Fibroblast of skin of right biceps (primary cell): ENCODE results near the gene OR51B5.
"Not testable (repeated sequence)": the region's sequence is repeated elsewhere in the genome, so short reads cannot be mapped to it uniquely, and the experiment has no call there.

Source experiments
- DNase-seq: peaks from one replicate; pipeline ENCODE4 v3.0.0-alpha.2; 2013

OR51B5 gene

DNA sequence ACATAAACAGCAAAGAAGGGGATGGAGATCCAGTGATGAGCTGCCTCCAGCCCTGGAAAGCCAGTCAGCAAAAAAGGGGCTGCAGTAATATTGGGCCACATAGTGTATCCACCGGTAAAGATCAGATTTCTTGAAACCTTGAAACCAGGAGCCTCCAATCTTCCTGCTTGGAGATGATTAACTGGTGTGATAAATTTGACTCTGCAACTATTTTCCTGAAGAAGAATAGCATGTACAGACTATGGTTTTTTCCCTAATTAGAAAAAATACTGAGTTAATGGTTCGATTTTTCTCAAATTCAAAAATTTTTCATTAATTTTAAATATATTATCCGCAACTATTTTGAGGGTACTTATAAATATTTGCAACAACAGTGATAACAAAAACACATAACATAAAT is 19.1 kb downstream of the OR51B5 start, which contains the start of gene OR51B2:
Gene OR51B2, minus strand, starts transcription at position 101 of the 400 bp plus-strand sequence. Its CDS starts 0 bp downstream, at position 101.
- DNase-seq, result no peak

DNA sequence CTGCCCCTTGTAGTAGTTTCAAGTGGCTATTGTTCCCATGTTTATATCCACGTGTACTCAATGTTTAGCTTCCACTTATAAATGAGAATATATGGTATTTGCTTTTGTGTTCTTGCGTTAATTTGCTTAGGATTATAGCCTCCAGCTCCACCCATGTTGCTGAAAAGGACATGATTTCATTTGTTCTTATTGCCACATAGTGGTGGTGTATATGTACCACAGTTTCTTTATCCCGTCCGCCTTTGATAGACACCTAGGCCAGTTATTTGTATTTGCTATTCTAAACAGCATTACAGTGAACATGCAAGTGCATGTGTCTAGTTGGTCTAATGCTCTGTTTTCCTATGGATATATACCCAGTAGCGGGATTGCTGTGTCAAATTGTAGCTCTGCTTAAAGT is 26.0 kb downstream of the OR51B5 start:
- DNase-seq, result no peak

DNA sequence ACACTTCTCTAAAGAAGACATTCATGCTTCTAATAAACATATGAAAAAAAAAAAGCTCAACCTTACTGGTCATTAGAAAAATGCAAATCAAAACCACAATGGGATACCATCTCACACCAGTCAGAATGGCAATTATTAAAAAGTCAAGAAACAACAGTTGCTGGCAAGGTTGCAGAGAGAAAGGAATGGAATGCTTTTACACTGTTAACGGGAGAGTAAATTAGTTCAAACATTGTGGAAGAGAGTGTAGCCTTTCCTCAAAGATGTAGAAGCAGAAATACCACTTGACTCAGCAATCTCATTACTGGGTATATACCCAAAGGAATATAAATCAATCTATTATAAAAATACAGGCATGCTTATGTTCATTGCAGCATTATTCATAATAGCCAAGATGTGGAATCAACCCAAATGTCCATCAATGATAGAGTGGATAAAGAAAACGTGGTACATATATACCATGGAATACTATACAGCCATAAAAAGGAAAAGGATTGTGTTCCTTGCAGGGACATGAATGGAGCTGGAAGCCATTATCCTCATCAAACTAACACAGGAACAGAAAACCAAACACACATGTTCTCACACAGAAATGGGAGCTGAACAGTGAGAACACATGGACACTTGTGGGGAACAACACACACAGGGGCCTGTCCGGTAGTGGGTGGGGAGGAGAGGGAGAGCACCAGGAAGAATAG is 29.8 kb downstream of the OR51B5 start:
- not testable (repeated sequence) for DNase-seq

DNA sequence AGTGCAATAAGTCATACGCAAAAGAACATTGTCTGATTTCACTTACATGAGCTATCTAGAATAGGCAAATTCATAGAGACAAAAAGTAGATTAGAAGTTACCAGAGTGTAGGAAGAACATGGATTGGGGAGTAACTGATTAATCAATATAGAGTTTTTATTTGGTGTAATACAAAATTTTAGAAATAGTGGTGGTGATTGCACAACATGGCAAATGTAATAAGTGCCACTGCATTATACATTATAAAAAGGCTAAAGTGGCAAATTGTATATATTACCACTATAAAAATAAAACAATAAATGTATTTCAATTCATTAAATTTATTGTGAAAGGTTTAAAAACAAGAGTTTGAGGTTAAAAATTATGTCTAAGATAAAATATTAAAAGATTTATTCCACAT is 32.9 kb downstream of the OR51B5 start:
- no peak for DNase-seq

DNA sequence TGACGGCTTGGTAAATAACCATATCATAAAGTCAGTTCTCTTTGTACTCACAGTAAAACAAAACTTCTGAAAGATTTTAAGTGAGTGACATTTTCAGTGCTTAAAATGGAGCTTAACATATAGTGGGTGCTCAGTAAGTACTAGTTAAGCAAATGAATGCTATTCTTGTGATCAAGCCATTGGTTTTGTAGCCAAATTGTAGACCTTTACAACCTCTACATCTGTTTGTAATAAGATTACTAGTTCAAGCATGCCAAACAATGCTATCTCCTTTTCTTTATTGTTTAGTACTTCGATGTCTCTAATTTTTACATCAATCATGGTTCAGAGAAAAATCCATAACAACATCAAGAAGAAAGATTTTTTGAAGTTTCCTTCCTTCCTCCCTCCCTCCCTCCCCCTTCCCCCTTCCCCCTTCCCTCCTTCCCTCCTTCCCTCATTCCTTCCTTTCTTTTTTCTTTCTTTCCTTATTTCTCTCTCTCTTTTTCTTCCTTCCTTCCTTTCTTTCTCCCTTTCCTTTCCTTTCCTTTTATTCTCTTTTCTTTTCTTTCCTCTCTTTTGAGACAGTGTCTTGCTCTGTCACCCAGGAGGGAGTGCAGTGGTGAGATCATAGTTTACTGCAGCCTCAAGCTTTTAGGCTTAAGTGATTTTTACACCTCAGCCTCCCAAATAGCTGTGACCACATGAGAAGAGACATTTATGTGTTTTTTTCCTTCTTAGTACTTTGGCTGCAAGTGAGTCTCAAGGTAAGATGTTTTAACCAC is 35.9 kb downstream of the OR51B5 start:
- DNase-seq, result no peak

DNA sequence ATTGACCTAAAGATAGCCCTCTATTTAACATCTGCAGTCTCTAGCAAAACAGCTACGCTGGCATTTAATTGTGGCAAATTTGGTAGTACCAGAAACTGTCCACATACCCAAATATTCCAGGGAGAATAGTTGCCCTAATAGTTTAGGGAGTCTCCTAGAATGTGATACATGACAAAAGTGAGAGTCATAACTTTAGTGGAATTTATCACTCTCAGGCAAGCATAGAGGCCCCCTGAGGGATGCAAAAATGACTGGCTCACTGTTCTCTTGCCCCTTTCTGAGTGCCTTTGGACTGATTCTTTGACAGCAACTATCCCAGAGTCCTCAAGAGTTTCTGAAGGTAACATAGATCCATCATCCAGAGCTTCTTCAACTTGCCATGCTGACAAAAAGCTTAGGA is 39.3 kb downstream of the OR51B5 start:
- DNase-seq, result peak; percentile 21

DNA sequence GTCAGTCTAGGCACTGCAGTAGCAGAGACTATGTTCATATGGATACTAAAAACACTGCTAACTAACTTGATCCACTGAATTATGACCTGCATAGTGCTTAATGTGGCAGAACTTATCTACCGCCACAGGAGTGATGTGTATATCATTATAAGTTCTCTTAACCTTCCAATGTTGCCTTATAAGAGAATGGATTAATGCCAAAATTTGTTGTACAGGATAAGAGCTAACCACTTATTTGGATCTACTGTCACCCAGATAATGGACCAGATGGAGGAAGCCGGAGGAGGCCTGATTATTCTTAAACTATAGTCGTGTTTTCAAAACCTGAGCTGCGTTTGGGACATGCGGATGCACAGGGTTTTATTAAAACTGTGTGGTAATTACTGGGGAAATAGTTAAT is 39.7 kb downstream of the OR51B5 start:
- DNase-seq, result no peak

DNA sequence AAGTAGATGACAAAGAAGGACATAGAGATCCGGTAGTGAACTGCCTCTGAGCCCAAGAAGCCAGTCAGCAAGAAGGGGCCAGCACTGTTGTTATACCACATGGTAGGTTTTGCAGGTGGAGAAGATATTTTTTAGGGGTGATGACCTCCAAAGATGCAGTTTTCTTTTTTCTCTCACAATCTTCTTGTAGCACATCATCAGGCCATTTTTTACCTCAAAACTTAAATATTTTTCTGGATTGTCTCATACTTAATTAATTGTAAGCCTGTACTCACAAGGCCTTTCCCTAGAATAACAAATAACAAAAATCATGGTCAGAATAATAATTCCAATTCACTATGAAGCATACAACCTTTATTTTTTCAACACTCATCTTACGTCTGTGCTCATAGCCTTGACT is 41.5 kb downstream of the OR51B5 start, which contains the start of gene OR51B4:
Gene OR51B4, minus strand, starts transcription at position 101 of the 400 bp plus-strand sequence. Its CDS starts 0 bp downstream, at position 101.
- no peak for DNase-seq

DNA sequence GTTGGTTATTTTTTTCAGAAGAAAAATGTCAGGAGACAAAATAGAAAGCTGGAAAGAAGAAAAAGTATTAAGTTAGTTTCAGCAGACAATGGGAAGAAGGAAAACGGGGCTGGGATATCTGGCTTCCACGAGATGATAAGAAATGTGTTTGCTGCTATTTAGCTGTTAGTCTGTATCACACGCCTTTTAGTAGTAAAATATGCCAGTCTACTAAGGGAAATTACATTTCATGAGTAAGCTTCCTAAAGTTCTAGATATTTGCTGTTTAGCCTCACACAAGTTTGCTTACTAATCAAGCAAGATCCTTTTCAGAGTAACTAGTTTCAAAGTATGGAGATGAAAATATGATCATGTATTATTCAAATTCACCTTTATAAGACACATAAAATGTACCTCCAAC is 43.1 kb downstream of the OR51B5 start:
- no peak for DNase-seq

DNA sequence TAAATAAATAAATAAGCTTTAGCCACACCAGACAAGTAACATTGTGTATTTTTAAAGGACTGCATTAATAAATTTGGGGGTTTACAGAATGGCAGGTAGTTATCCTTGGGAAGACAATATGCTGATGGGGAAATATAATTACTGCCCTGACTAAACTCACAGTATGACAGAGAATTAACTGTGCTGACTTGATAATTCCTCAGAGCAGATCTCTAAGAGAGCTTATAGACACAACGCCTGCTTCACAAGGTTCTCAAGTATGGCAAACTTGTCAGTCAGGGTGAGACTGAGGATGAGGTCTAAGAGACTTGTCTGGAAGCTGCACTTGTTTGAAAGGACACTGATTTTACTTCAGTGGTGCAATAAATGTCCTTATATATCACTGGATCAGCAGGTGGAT is 44.9 kb downstream of the OR51B5 start:
- DNase-seq, result no peak

DNA sequence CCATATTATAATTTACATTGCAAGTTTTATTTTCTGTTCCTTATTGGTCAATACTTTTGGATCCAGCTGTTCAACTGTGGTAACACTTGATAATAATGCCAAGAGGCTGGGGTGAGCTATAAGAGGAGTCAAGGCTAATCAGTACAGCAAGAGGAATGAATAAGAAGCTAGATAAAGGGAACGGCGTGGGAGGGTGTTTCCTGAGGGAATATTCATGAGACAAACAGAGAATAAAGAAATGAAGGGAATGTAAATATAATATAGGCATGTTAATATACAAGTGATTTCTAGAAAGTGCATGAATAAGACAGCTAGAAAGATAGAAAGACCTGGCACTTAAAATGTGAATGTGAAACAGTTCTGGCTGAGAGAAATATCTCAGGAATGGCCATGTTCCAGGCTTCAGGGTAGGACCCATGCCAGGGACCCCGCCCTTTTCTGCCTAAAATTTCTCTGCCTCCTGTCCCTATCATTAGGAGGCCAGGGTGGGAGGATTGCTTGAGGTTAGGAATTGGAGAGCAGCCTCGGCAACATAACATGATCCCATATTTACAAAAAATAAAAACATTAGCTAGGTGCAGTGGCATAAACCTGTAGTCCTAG is 45.5 kb downstream of the OR51B5 start:
- DNase-seq, result no peak

DNA sequence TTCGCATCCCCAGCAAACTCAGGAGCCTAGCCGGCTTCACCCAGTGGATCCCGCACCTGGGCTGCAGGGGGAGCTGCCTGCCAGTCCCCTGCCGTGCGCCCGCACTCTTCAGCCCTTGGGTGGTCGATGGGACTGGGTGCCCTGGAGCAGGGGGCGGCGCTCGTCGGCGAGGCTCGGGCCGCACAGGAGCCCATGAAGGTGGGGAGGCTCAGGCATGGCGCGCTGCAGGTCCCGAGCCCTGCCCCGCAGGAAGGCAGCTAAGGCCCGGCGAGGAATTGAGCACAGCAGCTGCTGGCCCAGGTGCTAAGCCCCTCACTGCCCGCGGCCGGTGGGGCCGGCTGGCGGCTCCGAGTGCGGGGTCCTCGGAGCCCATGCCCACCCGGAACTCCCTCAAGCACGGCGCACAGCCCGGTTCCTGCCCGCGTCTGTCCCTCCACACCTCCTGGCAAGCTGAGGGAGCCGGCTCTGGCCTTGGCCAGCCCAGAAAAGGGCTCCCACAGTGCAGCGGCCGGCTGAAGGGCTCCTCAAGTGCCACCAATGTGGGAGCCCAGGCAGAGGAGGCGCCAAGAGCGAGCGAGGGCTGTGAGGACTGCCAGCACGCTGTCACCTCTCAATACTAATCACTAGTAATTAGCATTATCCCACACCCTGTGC is 48.9 kb downstream of the OR51B5 start:
- not testable (repeated sequence) for DNase-seq

DNA sequence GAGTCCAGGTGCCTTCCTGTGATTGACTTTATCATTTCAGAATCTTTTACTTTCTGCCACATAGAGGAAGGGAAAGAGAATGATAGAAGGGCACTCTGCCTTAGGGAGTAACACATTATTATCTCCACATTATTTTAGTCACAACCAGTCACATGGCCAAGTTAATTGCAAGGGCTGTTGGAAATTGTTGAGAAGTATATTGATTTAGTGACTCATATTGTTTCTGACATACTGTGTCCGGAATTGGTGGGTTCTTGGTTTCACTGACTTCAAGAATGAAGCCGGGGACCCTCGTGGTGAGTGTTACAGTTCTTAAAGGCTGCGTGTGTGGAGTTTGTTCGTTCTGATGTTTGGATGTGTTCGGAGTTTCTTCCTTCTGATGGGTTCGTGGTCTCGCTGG is 50.3 kb downstream of the OR51B5 start:
- DNase-seq, result peak; percentile 8
